ENCODE measurements around the gene CAPZA2.

CAPZA2 gene

GRCh38 chr7:116953372-116953905 is 91.1 kb downstream of the CAPZA2 start, which contains the start of gene ST7:
Gene ST7 (plus strand): TSS chr7:116953501. CDS start chr7:116953541, 40 bp downstream.
- Histone ChIP-seq H3K9me3 (ENCODE audit: insufficient read depth, low read length, severe bottlenecking) (no peaks in the 10 kb centered on the region), H4K20me1 (ENCODE audit: insufficient read depth, low read length) (no peaks in the 10 kb centered on the region), H3K79me2 (ENCODE audit: insufficient read depth, low read length) (no peaks in the 10 kb centered on the region), H3K4me3 (ENCODE audit: low read depth in 1 of 2, low read length in 2 of 2) (no peak within 1 kb of the TSS), H2AFZ (ENCODE audit: low read depth, low read length) (no peak within 1 kb of the TSS), H3K27me3 (ENCODE audit: insufficient read depth, low read length, poor library complexity) (peaks cover 8% of the 10 kb centered on the region), H3K4me2 (ENCODE audit: insufficient read depth, low read length) (no peak within 1 kb of the TSS), H3K27ac (ENCODE audit: low read length) (no peak within 1 kb of the TSS), H3K4me1 (ENCODE audit: insufficient read depth, low read length) (no peaks in the 10 kb centered on the region), H3K36me3 (ENCODE audit: insufficient read depth, low read length) (no peaks in the 10 kb centered on the region), H3K9ac (ENCODE audit: low read depth, low read length) (no peak within 1 kb of the TSS)
- DNase-seq (no peak), ATAC-seq (ENCODE audit: insufficient read depth, low read depth) (no peak)
- TF ChIP-seq EZH2 (IDR thresholded peaks at IDR 0.05; ENCODE audit: borderline replicate concordance, low read depth, low read length, severe bottlenecking) (no peak), CTCF (IDR thresholded peaks at IDR 0.05; ENCODE audit: borderline replicate concordance, extremely low read depth, low read length, poor library complexity, severe bottlenecking) (no peak)

- Histone ChIP-seq H3K4me3 (ENCODE audit: low read depth in 1 of 2, low read length in 2 of 2) (no peak overlapping the region), H3K79me2 (ENCODE audit: insufficient read depth, low read length) (no peaks in the 10 kb centered on the region), H3K9ac (ENCODE audit: low read depth, low read length) (no peak overlapping the region), H4K20me1 (ENCODE audit: insufficient read depth, low read length) (no peaks in the 10 kb centered on the region), H3K27ac (ENCODE audit: low read length) (no peak overlapping the region), H2AFZ (ENCODE audit: low read depth, low read length) (no peak overlapping the region), H3K27me3 (ENCODE audit: insufficient read depth, low read length, poor library complexity) (peaks cover 8% of the 10 kb centered on the region), H3K4me1 (ENCODE audit: insufficient read depth, low read length) (no peaks in the 10 kb centered on the region), H3K36me3 (ENCODE audit: insufficient read depth, low read length) (no peaks in the 10 kb centered on the region), H3K4me2 (ENCODE audit: insufficient read depth, low read length) (no peak overlapping the region), H3K9me3 (ENCODE audit: insufficient read depth, low read length, severe bottlenecking) (no peaks in the 10 kb centered on the region)
- no peak for DNase-seq
- ATAC-seq (ENCODE audit: insufficient read depth, low read depth), result no peak
- no peak for TF ChIP-seq EZH2 (IDR thresholded peaks at IDR 0.05; ENCODE audit: borderline replicate concordance, low read depth, low read length, severe bottlenecking)
These were observed 91.8 kb downstream of the CAPZA2 start for GRCh38 chr7:116953906-116954838.

- no peaks in the 10 kb centered on the region for H3K4me1 ChIP-seq (ENCODE audit: insufficient read depth, low read length)
- no peak overlapping the region for H3K4me3 ChIP-seq (ENCODE audit: low read depth in 1 of 2, low read length in 2 of 2)
- H3K27ac ChIP-seq (ENCODE audit: low read length), result no peak overlapping the region
- H3K36me3 ChIP-seq (ENCODE audit: insufficient read depth, low read length), result no peaks in the 10 kb centered on the region
- TF ChIP-seq CTCF (IDR thresholded peaks at IDR 0.05; ENCODE audit: borderline replicate concordance, extremely low read depth, low read length, poor library complexity, severe bottlenecking) (no peak), EZH2 (IDR thresholded peaks at IDR 0.05; ENCODE audit: borderline replicate concordance, low read depth, low read length, severe bottlenecking) (no peak)
- no peak for ATAC-seq (ENCODE audit: insufficient read depth, low read depth)
- no peak for DNase-seq
- H3K9me3 ChIP-seq (ENCODE audit: insufficient read depth, low read length, severe bottlenecking), result no peaks in the 10 kb centered on the region
- no peaks in the 10 kb centered on the region for H3K79me2 ChIP-seq (ENCODE audit: insufficient read depth, low read length)
- peaks cover 14% of the 10 kb centered on the region for H3K27me3 ChIP-seq (ENCODE audit: insufficient read depth, low read length, poor library complexity)
- H2AFZ ChIP-seq (ENCODE audit: low read depth, low read length), result no peak overlapping the region
- H4K20me1 ChIP-seq (ENCODE audit: insufficient read depth, low read length), result no peaks in the 10 kb centered on the region
- H3K4me2 ChIP-seq (ENCODE audit: insufficient read depth, low read length), result no peak overlapping the region
- H3K9ac ChIP-seq (ENCODE audit: low read depth, low read length), result no peak overlapping the region
These were observed 93.0 kb downstream of the CAPZA2 start for GRCh38 chr7:116955340-116955739.

All from DND-41 (cell line).